ENCODE measurements around the gene RAB3GAP2. TPM values are rescaled to one million over a fixed set of nuclear protein-coding genes. Genes with fewer than 3 reads are reported as not detected.
"Not testable (repeated sequence)": the region's sequence is repeated elsewhere in the genome, so short reads cannot be mapped to it uniquely, and the experiment has no call there.

RAB3GAP2 gene
- total RNA-seq, result 10 to 100 TPM; 46.7 to 52.0 TPM
- 10 to 100 TPM; 16.6 to 22.8 (median 17.2) TPM for polyA plus RNA-seq
- 90.1 to 148 (median 118) reads per million in 6 experiments for total RNA-seq

GRCh38 chr1:220272047-220272840 lies at the start of gene RAB3GAP2:
TSS of gene RAB3GAP2 (minus strand) at chr1:220272453. CDS start at chr1:220272337, 116 bp downstream.
- H3K4me3 Mint-ChIP-seq, result no peak within 1 kb of the TSS
- no peaks in the 10 kb centered on the region for H3K9me3 Mint-ChIP-seq
- POLR2A ChIA-PET, result interaction anchor here (0.6 to 1.4 kb wide), 2 partner anchors 182 to 184 kb away, joined by 7 to 12 read pairs; partner anchors contain the start of gene BPNT1
- no peak within 1 kb of the TSS for H3K27ac Mint-ChIP-seq
- DNase-seq (peak; percentile 95 to 99 (median 97)), ATAC-seq (peak; percentile 93 to 94)
- peaks cover 0 to 11% (median 2%) of the 10 kb centered on the region in 5 donors for H3K27me3 Mint-ChIP-seq
- H3K4me1 Mint-ChIP-seq, result peaks cover 5 to 16% (median 14%) of the 10 kb centered on the region in 4 donors
- peaks cover 0 to 21% (median 19%) of the 10 kb centered on the region in 3 donors for H3K36me3 Mint-ChIP-seq

DNA sequence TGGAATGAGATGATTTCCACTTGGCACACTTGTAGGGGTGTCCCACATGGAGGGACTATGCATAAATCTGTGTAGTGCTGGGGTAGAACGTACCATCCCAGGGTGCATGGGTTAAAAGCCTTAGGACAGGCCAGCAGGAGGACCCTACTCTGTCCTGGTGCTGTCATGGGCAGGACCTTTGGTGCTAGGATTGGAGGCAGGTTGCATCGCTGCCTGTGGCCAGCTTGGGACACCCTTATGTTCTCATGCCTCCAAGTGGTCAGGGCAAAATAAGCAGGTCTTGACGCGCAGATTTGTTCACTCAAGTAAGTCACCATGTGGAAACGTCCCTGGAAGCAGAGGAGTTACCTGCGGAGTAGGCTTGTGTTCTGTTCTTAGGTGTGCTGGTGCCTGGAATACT lies 49.5 kb upstream of the RAB3GAP2 start:
- no peaks in the 10 kb centered on the region for H3K9me3 Mint-ChIP-seq
- no peak overlapping the region for H3K27ac Mint-ChIP-seq
- POLR2A ChIA-PET, result no interaction called here

DNA sequence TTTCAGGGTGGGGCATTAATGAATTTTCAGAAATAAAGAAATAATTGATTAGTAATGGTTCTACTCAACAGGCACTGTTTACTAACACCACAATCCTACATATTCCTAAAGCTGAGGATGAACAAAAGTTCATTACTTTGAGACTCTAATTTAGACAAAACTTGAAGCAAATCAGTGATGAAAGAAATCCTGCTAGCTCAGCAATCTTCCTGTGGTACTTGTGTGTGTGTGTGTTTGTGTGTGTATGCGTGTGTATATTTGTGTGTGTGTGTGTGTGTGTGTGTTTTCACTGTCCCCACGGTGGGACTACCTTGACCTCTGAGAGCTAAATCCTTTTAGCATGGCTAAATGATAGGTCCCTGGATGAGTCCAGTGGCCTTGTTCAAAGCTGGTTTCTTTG lies 48.5 kb upstream of the RAB3GAP2 start:
- POLR2A ChIA-PET, result no interaction called here
- no peaks in the 10 kb centered on the region for H3K9me3 Mint-ChIP-seq
- H3K4me1 Mint-ChIP-seq, result no peaks in the 10 kb centered on the region
- H3K27me3 Mint-ChIP-seq, result peaks cover 9 to 32% (median 15%) of the 10 kb centered on the region in 5 donors
- H3K4me3 Mint-ChIP-seq, result no peak overlapping the region
- H3K36me3 Mint-ChIP-seq, result no peaks in the 10 kb centered on the region
- no peak for ATAC-seq
- no peak for DNase-seq
- H3K27ac Mint-ChIP-seq, result no peak overlapping the region

More for the DNA sequence above, 49.5 kb upstream of the RAB3GAP2 start:
- Mint-ChIP-seq H3K36me3 (no peaks in the 10 kb centered on the region), H3K27me3 (peaks cover 9 to 29% (median 14%) of the 10 kb centered on the region in 5 donors), H3K4me1 (no peaks in the 10 kb centered on the region), H3K4me3 (no peak overlapping the region)
- DNase-seq, result no peak
- ATAC-seq, result no peak

DNA sequence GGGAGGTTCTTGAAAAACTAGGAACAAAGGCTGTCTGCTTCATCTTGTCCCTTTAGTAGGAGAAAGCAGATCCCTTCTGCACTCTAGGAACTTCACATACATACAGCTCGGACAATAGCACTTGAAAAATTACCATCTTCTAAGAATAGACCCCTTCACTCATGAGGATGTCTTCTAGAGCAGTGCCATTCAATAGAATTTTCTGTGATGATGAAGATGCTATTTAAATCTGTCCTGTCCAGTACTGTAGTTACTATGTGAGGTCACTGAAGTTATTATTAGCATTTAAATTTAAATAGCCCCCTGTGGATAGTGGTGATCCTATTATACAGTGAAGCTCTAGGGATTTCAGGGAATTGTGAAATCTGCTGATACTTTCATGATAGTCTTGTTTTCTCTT lies 46.4 kb upstream of the RAB3GAP2 start:
- Mint-ChIP-seq H3K27ac (no peak overlapping the region), H3K36me3 (no peaks in the 10 kb centered on the region), H3K9me3 (no peaks in the 10 kb centered on the region), H3K4me3 (no peak overlapping the region), H3K27me3 (peaks cover 0 to 25% (median 9%) of the 10 kb centered on the region in 5 donors), H3K4me1 (no peaks in the 10 kb centered on the region)
- POLR2A ChIA-PET, result no interaction called here
- DNase-seq (no peak), ATAC-seq (no peak)

GRCh38 chr1:220317161-220317560 lies 44.9 kb upstream of the RAB3GAP2 start:
- no peak overlapping the region for H3K4me3 Mint-ChIP-seq
- no peak overlapping the region for H3K27ac Mint-ChIP-seq
- H3K9me3 Mint-ChIP-seq, result no peaks in the 10 kb centered on the region
- POLR2A ChIA-PET, result no interaction called here
- DNase-seq (no peak), ATAC-seq (no peak)
- H3K27me3 Mint-ChIP-seq, result peaks cover 0 to 20% (median 8%) of the 10 kb centered on the region in 5 donors
- no peaks in the 10 kb centered on the region for H3K36me3 Mint-ChIP-seq
- no peaks in the 10 kb centered on the region for H3K4me1 Mint-ChIP-seq

GRCh38 chr1:220316305-220316704 lies 44.1 kb upstream of the RAB3GAP2 start:
- no peak overlapping the region for H3K4me3 Mint-ChIP-seq
- peaks cover 0 to 15% (median 5%) of the 10 kb centered on the region in 5 donors for H3K27me3 Mint-ChIP-seq
- no peak overlapping the region for H3K27ac Mint-ChIP-seq
- POLR2A ChIA-PET, result no interaction called here
- H3K36me3 Mint-ChIP-seq, result no peaks in the 10 kb centered on the region
- no peaks in the 10 kb centered on the region for H3K4me1 Mint-ChIP-seq
- no peaks in the 10 kb centered on the region for H3K9me3 Mint-ChIP-seq
- no peak for ATAC-seq
- DNase-seq, result no peak

DNA sequence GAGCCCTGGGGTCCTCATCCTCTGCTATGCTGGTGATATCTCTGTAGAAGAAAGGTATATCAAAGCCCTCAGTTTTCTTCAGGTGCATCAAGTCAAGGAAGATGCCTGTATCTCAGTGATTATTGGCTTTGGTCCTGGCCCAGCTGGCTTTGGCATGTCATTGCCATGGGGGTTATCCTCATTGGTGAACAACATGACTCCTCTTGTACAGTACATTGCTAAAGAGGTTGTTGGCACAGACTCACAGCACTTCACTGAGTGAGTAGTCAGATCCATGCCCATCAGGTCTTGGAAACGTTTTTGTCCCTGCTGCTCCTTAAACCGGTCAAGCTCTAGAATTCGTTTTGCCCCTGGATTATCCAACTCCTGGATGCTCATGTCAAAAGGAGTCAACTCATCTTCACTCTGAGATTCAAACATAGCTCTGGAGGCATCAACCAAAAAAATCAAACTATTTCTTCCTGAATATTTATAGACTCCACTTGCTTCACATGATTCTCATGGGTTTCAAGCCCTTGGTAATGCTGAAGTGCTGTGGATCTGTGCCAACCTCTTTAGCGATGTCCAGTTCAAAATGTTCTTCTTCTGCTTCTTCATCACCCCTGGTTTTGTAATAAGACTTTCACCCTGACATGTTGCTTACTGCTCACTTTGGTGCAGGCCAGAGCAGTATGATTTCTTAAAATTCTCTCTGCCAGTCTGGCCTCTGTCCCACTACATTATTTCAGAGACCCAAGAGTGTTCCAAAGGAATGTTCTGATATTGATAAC lies 43.0 kb upstream of the RAB3GAP2 start:
- POLR2A ChIA-PET, result no interaction called here
- no peak for DNase-seq
- Mint-ChIP-seq H3K4me3 (no peak overlapping the region), H3K4me1 (no peaks in the 10 kb centered on the region), H3K27ac (no peak overlapping the region), H3K36me3 (no peaks in the 10 kb centered on the region), H3K27me3 (peaks cover 0 to 16% (median 6%) of the 10 kb centered on the region in 5 donors), H3K9me3 (peaks cover 0 to 3% (median 0%) of the 10 kb centered on the region in 9 donors)
- no peak for ATAC-seq

DNA sequence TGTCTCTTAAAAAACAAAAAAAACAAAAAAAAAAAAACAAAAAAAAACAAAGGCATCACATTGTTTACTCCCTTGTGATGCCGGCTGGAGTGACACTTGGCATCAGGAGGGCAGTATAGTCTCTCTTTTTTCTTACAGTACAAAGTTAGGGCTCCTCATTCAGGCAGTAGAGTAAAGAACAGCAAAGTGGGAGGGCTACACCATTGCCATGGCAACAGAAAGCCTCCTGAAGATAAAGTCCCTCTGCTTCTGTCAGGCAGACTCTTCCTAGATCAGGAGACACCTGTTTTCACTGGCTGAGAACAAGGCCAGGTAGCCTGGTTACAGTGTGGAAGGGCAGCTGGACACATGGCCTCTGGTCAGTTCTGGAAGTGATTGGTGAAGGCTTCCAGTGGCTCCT lies 41.3 kb upstream of the RAB3GAP2 start:
- H3K4me3 Mint-ChIP-seq, result no peak overlapping the region
- POLR2A ChIA-PET, result no interaction called here
- DNase-seq, result no peak
- H3K27ac Mint-ChIP-seq, result no peak overlapping the region
- H3K36me3 Mint-ChIP-seq, result no peaks in the 10 kb centered on the region
- H3K9me3 Mint-ChIP-seq, result peaks cover 0 to 3% (median 0%) of the 10 kb centered on the region in 9 donors
- no peak for ATAC-seq
- peaks cover 5 to 13% (median 11%) of the 10 kb centered on the region in 5 donors for H3K27me3 Mint-ChIP-seq
- no peaks in the 10 kb centered on the region for H3K4me1 Mint-ChIP-seq

DNA sequence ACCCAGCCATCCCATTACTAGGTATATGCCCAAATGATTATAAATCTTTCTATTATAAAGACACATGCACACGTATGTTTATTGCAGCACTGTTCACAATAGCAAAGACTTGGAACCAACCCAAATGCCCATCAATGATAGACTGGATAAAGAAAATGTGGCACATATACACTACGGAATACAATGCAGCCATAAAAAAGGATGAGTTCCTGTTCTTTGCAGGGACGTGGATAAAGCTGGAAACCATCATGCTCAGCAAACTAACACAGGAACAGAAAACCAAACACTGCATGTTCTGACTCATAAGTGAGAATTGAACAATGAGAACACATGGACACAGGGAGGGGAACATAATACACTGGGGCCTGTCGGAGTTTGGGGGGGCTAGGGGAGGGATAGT lies 37.9 kb upstream of the RAB3GAP2 start:
- H3K36me3 Mint-ChIP-seq, result not testable (repeated sequence)

DNA sequence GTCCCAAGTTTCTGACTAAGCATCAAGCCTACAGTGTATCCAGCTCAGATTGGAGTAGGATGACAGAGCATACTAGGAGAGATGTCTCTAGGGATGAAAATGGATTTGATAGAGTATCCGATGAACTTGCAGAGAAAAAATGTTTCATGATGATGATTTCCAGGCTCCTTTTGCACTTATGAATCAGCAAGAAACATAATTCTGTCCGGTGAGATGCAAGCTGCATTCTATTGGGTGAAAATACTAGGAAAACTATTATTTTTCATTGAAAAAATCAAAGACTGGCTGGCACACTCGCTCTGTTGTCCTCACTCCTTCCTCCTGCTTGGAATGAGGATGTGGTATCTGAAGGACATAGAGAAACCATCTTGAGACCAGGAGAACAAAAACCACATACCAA lies 35.4 kb upstream of the RAB3GAP2 start:
- H3K27me3 Mint-ChIP-seq, result peaks cover 10 to 28% (median 13%) of the 10 kb centered on the region in 5 donors
- no peak overlapping the region for H3K4me3 Mint-ChIP-seq
- H3K4me1 Mint-ChIP-seq, result no peaks in the 10 kb centered on the region
- POLR2A ChIA-PET, result no interaction called here
- peaks cover 0 to 13% (median 7%) of the 10 kb centered on the region in 9 donors for H3K9me3 Mint-ChIP-seq
- H3K27ac Mint-ChIP-seq, result no peak overlapping the region
- no peak for ATAC-seq
- DNase-seq, result no peak
- H3K36me3 Mint-ChIP-seq, result peaks cover 0 to 5% (median 3%) of the 10 kb centered on the region in 3 donors

More for the DNA sequence above, 37.9 kb upstream of the RAB3GAP2 start:
- H3K4me3 Mint-ChIP-seq, H3K4me1 Mint-ChIP-seq, DNase-seq, POLR2A ChIA-PET, H3K27ac Mint-ChIP-seq, H3K9me3 Mint-ChIP-seq, ATAC-seq: not testable (repeated sequence)
- H3K27me3 Mint-ChIP-seq, result peaks cover 3 to 17% (median 11%) of the 10 kb centered on the region in 5 donors

GRCh38 chr1:220306339-220306738 lies 34.1 kb upstream of the RAB3GAP2 start:
- peaks cover 12 to 31% (median 16%) of the 10 kb centered on the region in 5 donors for H3K27me3 Mint-ChIP-seq
- no peak for DNase-seq
- H3K27ac Mint-ChIP-seq, result no peak overlapping the region
- POLR2A ChIA-PET, result no interaction called here
- ATAC-seq, result no peak
- H3K36me3 Mint-ChIP-seq, result peaks cover 0 to 5% (median 3%) of the 10 kb centered on the region in 3 donors
- H3K4me3 Mint-ChIP-seq, result no peak overlapping the region
- H3K9me3 Mint-ChIP-seq, result peaks cover 0 to 13% (median 7%) of the 10 kb centered on the region in 9 donors
- H3K4me1 Mint-ChIP-seq, result no peaks in the 10 kb centered on the region

- DNase-seq (no peak), ATAC-seq (no peak)
- peak overlapping the region in 1 of 10 donors; percentile 40 for H3K27ac Mint-ChIP-seq
- H3K9me3 Mint-ChIP-seq, result peaks cover 0 to 13% (median 6%) of the 10 kb centered on the region in 9 donors
- POLR2A ChIA-PET, result no interaction called here
- H3K4me1 Mint-ChIP-seq, result no peaks in the 10 kb centered on the region
- peaks cover 12 to 28% (median 15%) of the 10 kb centered on the region in 5 donors for H3K27me3 Mint-ChIP-seq
- peaks cover 0 to 5% (median 3%) of the 10 kb centered on the region in 3 donors for H3K36me3 Mint-ChIP-seq
- no peak overlapping the region for H3K4me3 Mint-ChIP-seq
These were observed 31.6 kb upstream of the RAB3GAP2 start for GRCh38 chr1:220303871-220304270.

- H3K27me3 Mint-ChIP-seq, result peaks cover 9 to 25% (median 15%) of the 10 kb centered on the region in 5 donors
- POLR2A ChIA-PET, result no interaction called here
- H3K27ac Mint-ChIP-seq, result no peak overlapping the region
- DNase-seq, result no peak
- H3K4me3 Mint-ChIP-seq, result no peak overlapping the region
- H3K36me3 Mint-ChIP-seq, result peaks cover 0 to 4% (median 3%) of the 10 kb centered on the region in 3 donors
- peaks cover 0 to 13% (median 6%) of the 10 kb centered on the region in 9 donors for H3K9me3 Mint-ChIP-seq
- no peak for ATAC-seq
- no peaks in the 10 kb centered on the region for H3K4me1 Mint-ChIP-seq
These were observed 29.4 kb upstream of the RAB3GAP2 start for GRCh38 chr1:220301630-220302029.
